OCI-LY1 (cell line): ENCODE data around the gene CCR7.

Experiments used
- H2AFZ ChIP-seq: fragments of 200-600 bp; sonication (generic), shearing (Covaris generic); 2 replicates; pipeline ENCODE4 v1.6.0; 2014; ENCODE audit warnings: antibody characterized with exemption, mild to moderate bottlenecking, low read length
- H3F3A ChIP-seq: fragments of 200-600 bp; sonication (generic), shearing (Covaris generic); 2 replicates; pipeline ENCODE4 v1.6.0; 2014; ENCODE audit warnings: mild to moderate bottlenecking, antibody characterized with exemption, low read length, moderate library complexity; ENCODE audit not compliant: insufficient read depth
- H3K27ac ChIP-seq: fragments of 200-600 bp; sonication (generic); 2 replicates; pipeline ENCODE4 v1.5.1; 2014; ENCODE audit warnings: low read length, mixed run types, mild to moderate bottlenecking, low read depth; ENCODE audit not compliant: poor library complexity, severe bottlenecking
- H3K27me3 ChIP-seq: fragments of 200-600 bp; sonication (generic); 2 replicates; pipeline ENCODE4 v1.6.0; 2014; ENCODE audit warnings: antibody characterized with exemption, mild to moderate bottlenecking, low read length, moderate library complexity; ENCODE audit not compliant: insufficient read depth
- H3K36me3 ChIP-seq: fragments of 200-600 bp; sonication (generic); 2 replicates; pipeline ENCODE4 v1.6.1; 2014; ENCODE audit warnings: mild to moderate bottlenecking, antibody characterized with exemption, low read length, moderate library complexity, mixed read lengths; ENCODE audit not compliant: insufficient read depth
- H3K4me1 ChIP-seq: fragments of 200-600 bp; sonication (generic); 2 replicates; pipeline ENCODE4 v1.5.1; 2014; ENCODE audit warnings: mild to moderate bottlenecking, low read length, moderate library complexity; ENCODE audit not compliant: insufficient read depth, severe bottlenecking
- H3K4me2 ChIP-seq: fragments of 200-600 bp; sonication (generic), shearing (Covaris generic); 2 replicates; pipeline ENCODE4 v1.6.1; 2014; ENCODE audit warnings: low read length
- H3K4me3 ChIP-seq: fragments of 200-600 bp; sonication (generic); 2 replicates; pipeline ENCODE4 v1.5.1; 2014; ENCODE audit warnings: low read length, low read depth, mild to moderate bottlenecking, mixed read lengths; ENCODE audit not compliant: poor library complexity, severe bottlenecking
- H3K79me2 ChIP-seq: fragments of 200-600 bp; shearing (Covaris generic); 2 replicates; pipeline ENCODE4 v1.6.1; 2016; ENCODE audit warnings: mixed run types, low read length, mixed read lengths; ENCODE audit not compliant: insufficient read depth
- H3K9ac ChIP-seq: fragments of 200-600 bp; sonication (generic), shearing (Covaris generic); 2 replicates; pipeline ENCODE4 v1.6.1; 2014; ENCODE audit warnings: mild to moderate bottlenecking, low read length, mixed read lengths
- H3K9me2 ChIP-seq: fragments of 200-600 bp; sonication (generic), shearing (Covaris generic); 2 replicates; pipeline ENCODE4 v1.6.1; 2014; ENCODE audit warnings: low read depth, mild to moderate bottlenecking, low read length, mixed read lengths
- H3K9me3 ChIP-seq: fragments of 200-600 bp; shearing (Covaris generic); 2 replicates; pipeline ENCODE4 v1.6.1; 2014; ENCODE audit warnings: low read length, mixed read lengths
- H4K20me1 ChIP-seq: fragments of 200-600 bp; sonication (generic), shearing (Covaris generic); 2 replicates; pipeline ENCODE4 v1.6.0; 2016; ENCODE audit warnings: mild to moderate bottlenecking, low read length; ENCODE audit not compliant: insufficient read depth
- EZH2 ChIP-seq: fragments of 200-600 bp; sonication (generic), shearing (Covaris generic); IDR thresholded peaks from 2 replicates; pipeline ENCODE4 v1.8.0; 2017; ENCODE audit warnings: borderline replicate concordance, mixed run types, mild to moderate bottlenecking, antibody characterized with exemption, low read length, moderate library complexity, mixed read lengths
- TF ChIP-seq, protein P1 (sequence below): fragments of 200-600 bp; sonication (generic), shearing (Covaris generic); IDR thresholded peaks from 2 replicates; pipeline ENCODE4 v1.5.1; 2017; ENCODE audit warnings: mild to moderate bottlenecking, antibody characterized with exemption, low read length, moderate library complexity, mixed read lengths

Gene CCR7

DNA sequence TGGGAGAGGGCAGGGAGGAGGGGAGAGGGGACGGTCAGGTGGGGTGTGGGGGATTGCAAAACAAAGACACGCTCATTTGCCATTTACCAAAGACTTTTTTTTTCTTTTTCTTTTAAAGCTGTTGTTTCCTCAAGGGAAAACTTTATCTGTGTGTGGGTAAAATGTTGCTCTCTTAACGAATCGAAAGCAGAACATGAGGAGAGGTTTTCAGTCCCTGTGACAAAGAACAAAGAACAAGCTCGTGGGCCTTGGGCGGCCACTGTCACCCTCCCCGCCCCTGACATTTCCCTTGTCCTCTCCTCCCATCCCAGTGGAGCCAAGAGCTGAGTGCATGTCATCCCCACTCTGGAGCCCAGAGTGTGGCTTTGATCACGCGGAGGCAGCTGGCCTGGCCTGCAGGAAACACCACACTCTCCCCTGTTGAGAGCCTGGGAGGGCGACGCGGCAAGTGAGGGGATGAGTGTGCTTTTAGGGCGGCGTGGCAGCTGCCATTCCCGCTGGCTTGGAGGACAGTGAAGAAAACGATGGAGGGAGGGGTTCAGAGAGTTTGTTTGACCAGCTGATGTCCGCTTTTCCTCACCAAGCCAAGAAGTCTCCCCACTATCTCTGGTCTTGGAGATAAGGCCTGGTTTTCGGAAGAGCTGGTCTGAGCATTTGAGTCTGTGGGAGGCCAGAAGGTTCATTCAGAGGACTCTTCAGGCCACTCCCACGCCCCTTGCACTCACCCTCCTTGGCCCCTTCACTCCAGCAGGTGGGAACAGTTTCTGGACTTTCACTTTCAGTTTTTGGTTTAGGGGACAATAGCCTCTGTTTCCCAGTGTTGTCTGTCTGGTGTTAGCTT lies 11.4 kb downstream of the CCR7 start:
- H3K27ac ChIP-seq = peak overlapping the region; percentile 21

DNA sequence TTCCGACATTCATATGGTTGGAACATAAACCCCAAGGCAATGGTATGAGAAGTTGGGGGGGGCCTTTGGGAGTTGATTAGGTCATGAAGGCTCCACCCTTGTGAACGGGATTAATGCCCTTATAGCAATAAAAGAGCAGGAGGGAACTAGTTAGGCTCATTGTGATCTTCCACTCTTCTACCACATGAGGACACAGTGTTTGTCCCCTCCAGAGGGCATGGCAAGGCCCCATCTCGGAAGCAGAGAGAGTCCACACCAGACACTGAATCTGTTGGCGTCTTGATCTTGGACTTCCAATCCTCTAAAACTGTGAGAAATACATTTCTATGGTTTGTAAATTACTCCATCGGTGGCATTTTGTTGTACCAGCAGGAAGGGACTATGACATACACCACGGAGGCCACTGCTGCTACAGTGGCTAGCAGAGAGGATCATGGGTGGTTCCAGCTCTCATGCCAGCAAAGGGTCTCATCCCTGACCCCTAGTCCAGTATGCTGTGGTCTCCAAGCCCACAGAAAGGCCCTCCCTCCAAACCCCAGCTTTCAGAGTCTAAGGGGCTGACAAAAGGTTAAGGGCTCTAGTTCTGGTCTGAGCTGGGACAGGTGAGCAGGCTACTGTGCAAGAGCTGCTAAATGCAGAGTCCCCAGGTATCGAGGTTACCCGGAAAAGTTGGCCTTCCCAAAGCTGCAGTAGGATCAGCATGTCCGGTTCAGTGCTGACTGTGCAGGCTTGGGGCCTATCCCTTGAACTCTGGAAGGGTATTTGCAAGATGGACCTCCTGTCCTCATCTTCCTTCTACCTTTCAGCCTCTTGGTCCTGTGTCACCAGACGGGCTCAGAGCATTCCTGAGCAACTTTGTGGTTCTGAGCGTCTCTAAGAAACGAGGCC lies 12.2 kb downstream of the CCR7 start:
- H2AFZ ChIP-seq = no peak overlapping the region
- no peaks in the 10 kb centered on the region for H3K79me2 ChIP-seq
- H3F3A ChIP-seq = no peaks in the 10 kb centered on the region
- no peak for TF ChIP-seq EZH2
- TF ChIP-seq, protein P1, sequence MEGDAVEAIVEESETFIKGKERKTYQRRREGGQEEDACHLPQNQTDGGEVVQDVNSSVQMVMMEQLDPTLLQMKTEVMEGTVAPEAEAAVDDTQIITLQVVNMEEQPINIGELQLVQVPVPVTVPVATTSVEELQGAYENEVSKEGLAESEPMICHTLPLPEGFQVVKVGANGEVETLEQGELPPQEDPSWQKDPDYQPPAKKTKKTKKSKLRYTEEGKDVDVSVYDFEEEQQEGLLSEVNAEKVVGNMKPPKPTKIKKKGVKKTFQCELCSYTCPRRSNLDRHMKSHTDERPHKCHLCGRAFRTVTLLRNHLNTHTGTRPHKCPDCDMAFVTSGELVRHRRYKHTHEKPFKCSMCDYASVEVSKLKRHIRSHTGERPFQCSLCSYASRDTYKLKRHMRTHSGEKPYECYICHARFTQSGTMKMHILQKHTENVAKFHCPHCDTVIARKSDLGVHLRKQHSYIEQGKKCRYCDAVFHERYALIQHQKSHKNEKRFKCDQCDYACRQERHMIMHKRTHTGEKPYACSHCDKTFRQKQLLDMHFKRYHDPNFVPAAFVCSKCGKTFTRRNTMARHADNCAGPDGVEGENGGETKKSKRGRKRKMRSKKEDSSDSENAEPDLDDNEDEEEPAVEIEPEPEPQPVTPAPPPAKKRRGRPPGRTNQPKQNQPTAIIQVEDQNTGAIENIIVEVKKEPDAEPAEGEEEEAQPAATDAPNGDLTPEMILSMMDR = no peak
- no peaks in the 10 kb centered on the region for H4K20me1 ChIP-seq
- H3K4me1 ChIP-seq = peaks cover 32% of the 10 kb centered on the region
- H3K4me3 ChIP-seq = no peak overlapping the region
- no peaks in the 10 kb centered on the region for H3K27me3 ChIP-seq
- peak overlapping the region; percentile 38; the same call in 1 of the 2 replicates for H3K4me2 ChIP-seq
- no peaks in the 10 kb centered on the region for H3K36me3 ChIP-seq
- H3K9ac ChIP-seq = no peak overlapping the region
- H3K27ac ChIP-seq = no peak overlapping the region
- H3K9me3 ChIP-seq = no peaks in the 10 kb centered on the region
- H3K9me2 ChIP-seq = no peaks in the 10 kb centered on the region

More for the DNA sequence above, 11.4 kb downstream of the CCR7 start:
- no peaks in the 10 kb centered on the region for H3F3A ChIP-seq
- no peaks in the 10 kb centered on the region for H4K20me1 ChIP-seq
- no peaks in the 10 kb centered on the region for H3K9me3 ChIP-seq
- TF ChIP-seq EZH2 = no peak
- TF ChIP-seq, protein P1 = no peak
- peaks cover 23% of the 10 kb centered on the region for H3K4me1 ChIP-seq
- H2AFZ ChIP-seq = no peak overlapping the region
- no peaks in the 10 kb centered on the region for H3K9me2 ChIP-seq
- no peaks in the 10 kb centered on the region for H3K27me3 ChIP-seq
- no peaks in the 10 kb centered on the region for H3K36me3 ChIP-seq
- H3K79me2 ChIP-seq = no peaks in the 10 kb centered on the region
- H3K9ac ChIP-seq = peak overlapping the region; percentile 36; the same call in 1 of the 2 replicates
- peak overlapping the region; percentile 12 for H3K4me3 ChIP-seq
- H3K4me2 ChIP-seq = peak overlapping the region; percentile 38

DNA sequence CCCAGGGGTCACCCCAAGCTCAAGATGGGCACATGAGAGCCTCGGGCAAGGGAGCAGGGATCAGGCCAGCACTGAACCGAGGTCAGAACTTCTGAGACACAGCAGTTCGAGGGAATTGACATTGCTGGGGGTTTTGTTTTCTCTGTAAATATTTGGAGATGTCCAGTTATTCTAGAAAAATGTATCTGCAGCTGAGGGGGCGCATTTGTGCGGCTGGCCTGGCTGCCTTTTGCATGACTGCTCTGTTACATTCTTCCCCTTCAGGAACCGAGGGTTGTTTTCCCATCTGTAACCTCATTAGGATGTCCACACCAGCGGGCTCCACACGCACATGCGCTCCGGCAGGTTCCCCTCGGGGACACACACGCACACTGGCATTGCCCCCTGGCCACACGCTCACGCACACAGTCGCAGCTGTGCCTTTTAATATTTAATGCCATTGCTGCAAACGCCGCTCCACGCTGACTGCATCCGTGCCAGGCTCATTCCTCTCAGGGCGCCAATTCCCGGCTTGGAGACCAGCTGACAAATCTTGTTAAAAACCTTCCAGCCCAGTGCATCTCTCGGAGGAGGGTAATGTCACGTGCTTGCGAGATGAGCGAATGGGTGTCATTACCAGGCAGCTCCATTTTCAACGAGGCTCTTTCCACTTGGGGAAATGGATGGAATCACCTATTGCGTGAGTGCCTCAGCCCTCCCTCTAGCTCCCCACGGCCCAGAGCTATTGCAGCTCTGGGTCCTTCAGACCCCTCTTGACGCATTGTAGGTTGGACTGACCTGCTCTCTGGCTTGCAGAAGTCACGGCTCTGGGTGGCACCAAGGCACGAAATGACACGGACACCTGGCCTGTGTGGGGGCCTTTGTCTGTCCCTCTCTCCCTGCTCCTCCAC lies 13.1 kb downstream of the CCR7 start:
- H3K4me3 ChIP-seq = no peak overlapping the region
- no peak overlapping the region for H3K4me2 ChIP-seq
- peaks cover 41% of the 10 kb centered on the region for H3K4me1 ChIP-seq
- H3K9ac ChIP-seq = no peak overlapping the region
- TF ChIP-seq, protein P1 = no peak
- no peak for TF ChIP-seq EZH2
- no peak overlapping the region for H3K27ac ChIP-seq
- H3K79me2 ChIP-seq = no peaks in the 10 kb centered on the region
- H3K36me3 ChIP-seq = no peaks in the 10 kb centered on the region
- H4K20me1 ChIP-seq = no peaks in the 10 kb centered on the region
- no peaks in the 10 kb centered on the region for H3K27me3 ChIP-seq
- H3F3A ChIP-seq = no peaks in the 10 kb centered on the region
- no peaks in the 10 kb centered on the region for H3K9me2 ChIP-seq
- H3K9me3 ChIP-seq = no peaks in the 10 kb centered on the region
- no peak overlapping the region for H2AFZ ChIP-seq
